A549 (cell line): ENCODE measurements around the gene VRK2.

ENCODE experiments used
- CTCF ChIP-seq: fragments of >200 bp; sonication (Bioruptor Twin); formaldehyde crosslinking; IDR thresholded peaks from 3 replicates; pipeline ENCODE4 v1.5.1; 2016
- ESRRA ChIP-seq: fragments of 150-350 bp; IDR thresholded peaks from 2 replicates; pipeline ENCODE4 v1.6.1; 2014; ENCODE audit warnings: mild to moderate bottlenecking, low read length, borderline replicate concordance
- MAFK ChIP-seq: fragments of 450-650 bp; IDR thresholded peaks from 2 replicates; pipeline ENCODE4 v1.6.1; 2014; ENCODE audit not compliant: partially characterized antibody
- MAX ChIP-seq: IDR thresholded peaks from 2 replicates; pipeline ENCODE4 v1.6.1; 2012

- TF ChIP-seq CTCF (no peak), MAX (no peak), MAFK (peak; percentile 72), ESRRA (no peak)
Measured at GRCh38 chr2:58027029-58027428, 19.6 kb upstream of the VRK2 start.
